OCI-LY7 (cell line): ENCODE results near the gene ITGA2. TPM values are rescaled to one million over a fixed set of nuclear protein-coding genes. Genes with fewer than 3 reads are reported as not detected.

Source experiments
- BruUV-seq: library from RNA; stranded (reverse); fragments of 400-500 nt; replicated peaks from 2 replicates; lab custom pipeline; 2021; lab: Mats Ljungman, UMichigan
- CTCF ChIA-PET: fragments of 300-600 bp; sonication (Branson Sonifier 250); formaldehyde crosslinking; loops from one replicate; lab custom pipeline; 2022; ENCODE audit warnings: antibody characterized with exemption; ENCODE audit not compliant: unreplicated experiment; lab: Charles Lee
- POLR2A ChIA-PET: fragments of 300-600 bp; sonication (Branson Sonifier 250); formaldehyde crosslinking; loops from one replicate; lab custom pipeline; 2022; ENCODE audit warnings: antibody characterized with exemption; lab: Charles Lee
- DNase-seq: peaks from one replicate; pipeline ENCODE4 v3.0.0-alpha.2; 2015; ENCODE audit warnings: low spot score
- H2AFZ ChIP-seq: fragments of 200-600 bp; sonication (generic), shearing (Covaris generic); 2 replicates; pipeline ENCODE4 v1.6.1; 2014; ENCODE audit warnings: mild to moderate bottlenecking, antibody characterized with exemption, low read length, moderate library complexity
- H3K27ac ChIP-seq: fragments of 200-600 bp; sonication (generic); 2 replicates; pipeline ENCODE4 v1.5.1; 2014; ENCODE audit warnings: mixed run types, low read depth, mild to moderate bottlenecking, moderate library complexity, low read length, inconsistent platforms; ENCODE audit not compliant: poor library complexity, severe bottlenecking
- H3K36me3 ChIP-seq: fragments of 200-600 bp; sonication (generic); 2 replicates; pipeline ENCODE4 v1.6.1; 2014; ENCODE audit warnings: mild to moderate bottlenecking, antibody characterized with exemption, low read length, moderate library complexity, mixed read lengths; ENCODE audit not compliant: insufficient read depth
- H3K4me1 ChIP-seq: fragments of 200-600 bp; sonication (generic); 2 replicates; pipeline ENCODE4 v1.5.1; 2014; ENCODE audit warnings: mild to moderate bottlenecking, low read length; ENCODE audit not compliant: insufficient read depth, poor library complexity, severe bottlenecking
- H3K4me2 ChIP-seq: fragments of 200-600 bp; sonication (generic); 2 replicates; pipeline ENCODE4 v1.6.1; 2014; ENCODE audit warnings: mild to moderate bottlenecking, low read length
- H3K4me3 ChIP-seq: fragments of 200-600 bp; sonication (generic); 2 replicates; pipeline ENCODE4 v1.5.1; 2014; ENCODE audit warnings: mild to moderate bottlenecking, low read depth, low read length; ENCODE audit not compliant: poor library complexity, severe bottlenecking
- H3K79me2 ChIP-seq: fragments of 200-600 bp; sonication (generic); 2 replicates; pipeline ENCODE4 v1.6.1; 2016; ENCODE audit warnings: low read depth, mild to moderate bottlenecking, low read length, moderate library complexity, mixed read lengths; ENCODE audit not compliant: insufficient read depth
- H3K9me2 ChIP-seq: fragments of 200-600 bp; sonication (generic); 2 replicates; pipeline ENCODE4 v1.6.1; 2016; ENCODE audit warnings: mild to moderate bottlenecking, low read length, mixed read lengths; ENCODE audit not compliant: insufficient read depth
- H3K9me3 ChIP-seq: fragments of 200-600 bp; sonication (generic); 2 replicates; pipeline ENCODE4 v1.6.1; 2014; ENCODE audit warnings: mild to moderate bottlenecking, mixed run types, low read length, mixed read lengths
- H4K20me1 ChIP-seq: fragments of 200-600 bp; sonication (generic); 2 replicates; pipeline ENCODE4 v1.6.1; 2014; ENCODE audit warnings: mild to moderate bottlenecking, antibody characterized with exemption, low read length, moderate library complexity, mixed read lengths; ENCODE audit not compliant: insufficient read depth
- EZH2phosphoT487 ChIP-seq: fragments of 200-600 bp; sonication (generic); IDR thresholded peaks from 2 replicates; pipeline ENCODE4 v1.6.1; 2018; ENCODE audit warnings: low read depth, borderline replicate concordance, mild to moderate bottlenecking, mixed run types, antibody characterized with exemption, low read length, moderate library complexity, mixed read lengths
- intact Hi-C: fragments of 100-400 bp; cut with micrococcal nuclease; formaldehyde crosslinking; loops from one replicate; pipeline ENCODE4 v1.10.0; 2022; ENCODE audit not compliant: unreplicated experiment
- total RNA-seq, 2 experiments: library from RNA; depleted of rRNA in 1 of 2; stranded (reverse); fragments of >200 nt in 1 of 2; shearing (Covaris generic) in 1 of 2; gene quantifications; 2 replicates each; pipeline ENCODE4 v1.2.3, GENCODE V29; 2014 to 2022
- TF ChIP-seq, protein P1 (sequence below): fragments of 200-600 bp; sonication (generic); conservative IDR thresholded peaks from 2 replicates; pipeline ENCODE4 v1.5.1; 2014; ENCODE audit warnings: mild to moderate bottlenecking, antibody characterized with exemption, low read length, moderate library complexity, mixed read lengths

The ITGA2 gene
- total RNA-seq, 2 experiments from 2014 or later = not detected

DNA sequence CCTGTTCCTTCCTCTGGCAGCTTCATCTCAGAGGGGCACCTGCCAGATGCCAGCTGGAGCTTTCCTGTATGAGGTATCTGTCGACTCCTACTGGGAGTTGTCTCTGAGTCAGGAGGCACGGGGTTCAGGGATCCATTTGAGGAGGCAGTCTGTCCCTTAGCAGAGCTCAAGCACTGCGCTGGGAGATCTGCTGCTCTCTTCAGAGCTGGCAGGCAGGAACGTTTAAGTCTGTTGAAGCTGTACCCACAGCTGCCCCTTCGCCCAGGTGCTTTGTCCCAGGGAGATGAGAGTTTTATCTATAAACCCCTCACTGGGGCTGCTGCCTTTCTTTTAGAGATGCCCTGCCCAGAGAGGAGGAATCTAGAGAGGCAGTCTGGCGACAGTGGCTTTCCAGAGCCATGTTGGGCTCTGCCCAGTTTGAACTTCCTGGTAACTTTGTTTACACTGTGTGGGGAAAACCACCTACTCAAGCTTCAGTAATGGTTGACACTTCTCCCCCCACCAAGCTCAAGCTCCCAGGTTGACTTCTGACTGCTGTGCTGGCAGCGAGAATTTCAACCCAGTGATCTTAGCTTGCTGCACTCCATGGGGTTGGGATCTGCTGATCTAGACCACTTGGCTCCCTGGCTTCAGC, 11.8 kb upstream of the ITGA2 start:
- H3K36me3 ChIP-seq = no peaks in the 10 kb centered on the region
- H2AFZ ChIP-seq = no peak overlapping the region
- intact Hi-C loops = no loop called here
- POLR2A ChIA-PET = interaction anchor here (0.6 to 0.9 kb wide), 3 partner anchors 21 to 185 kb away, joined by 3 to 7 read pairs (median 6); no protein-coding TSS in a partner anchor
- no peak for TF ChIP-seq EZH2phosphoT487
- TF ChIP-seq, protein P1, sequence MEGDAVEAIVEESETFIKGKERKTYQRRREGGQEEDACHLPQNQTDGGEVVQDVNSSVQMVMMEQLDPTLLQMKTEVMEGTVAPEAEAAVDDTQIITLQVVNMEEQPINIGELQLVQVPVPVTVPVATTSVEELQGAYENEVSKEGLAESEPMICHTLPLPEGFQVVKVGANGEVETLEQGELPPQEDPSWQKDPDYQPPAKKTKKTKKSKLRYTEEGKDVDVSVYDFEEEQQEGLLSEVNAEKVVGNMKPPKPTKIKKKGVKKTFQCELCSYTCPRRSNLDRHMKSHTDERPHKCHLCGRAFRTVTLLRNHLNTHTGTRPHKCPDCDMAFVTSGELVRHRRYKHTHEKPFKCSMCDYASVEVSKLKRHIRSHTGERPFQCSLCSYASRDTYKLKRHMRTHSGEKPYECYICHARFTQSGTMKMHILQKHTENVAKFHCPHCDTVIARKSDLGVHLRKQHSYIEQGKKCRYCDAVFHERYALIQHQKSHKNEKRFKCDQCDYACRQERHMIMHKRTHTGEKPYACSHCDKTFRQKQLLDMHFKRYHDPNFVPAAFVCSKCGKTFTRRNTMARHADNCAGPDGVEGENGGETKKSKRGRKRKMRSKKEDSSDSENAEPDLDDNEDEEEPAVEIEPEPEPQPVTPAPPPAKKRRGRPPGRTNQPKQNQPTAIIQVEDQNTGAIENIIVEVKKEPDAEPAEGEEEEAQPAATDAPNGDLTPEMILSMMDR = no peak
- no peak overlapping the region for H3K4me2 ChIP-seq
- no peaks in the 10 kb centered on the region for H3K79me2 ChIP-seq
- CTCF ChIA-PET = no interaction called here
- H3K27ac ChIP-seq = no peak overlapping the region
- no peaks in the 10 kb centered on the region for H3K4me1 ChIP-seq
- no peaks in the 10 kb centered on the region for H3K9me3 ChIP-seq
- no peak for DNase-seq
- no TSS peak for BruUV-seq
- no peaks in the 10 kb centered on the region for H4K20me1 ChIP-seq
- H3K9me2 ChIP-seq = no peaks in the 10 kb centered on the region
- H3K4me3 ChIP-seq = no peak overlapping the region

DNA sequence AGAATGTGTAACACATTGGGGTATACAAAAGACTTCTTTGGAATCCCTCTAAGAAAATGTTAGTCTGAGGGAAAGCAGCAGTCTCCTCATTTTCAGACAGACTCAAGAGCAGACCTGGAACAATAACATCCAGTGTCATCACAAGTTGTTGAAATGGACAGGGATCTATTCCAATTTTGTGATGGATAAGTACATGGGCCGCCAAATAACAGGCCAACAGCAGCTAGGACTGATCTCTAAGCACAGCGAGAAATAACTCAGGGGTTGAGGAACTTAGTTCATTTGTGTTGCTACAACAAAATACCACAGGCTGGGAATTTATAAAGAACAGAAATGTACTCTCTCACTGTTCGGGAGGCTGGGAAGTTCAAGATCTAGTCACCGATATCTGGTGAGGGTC, 7.6 kb upstream of the ITGA2 start:
- Histone ChIP-seq H3K9me3 (no peaks in the 10 kb centered on the region), H3K4me1 (no peaks in the 10 kb centered on the region), H3K27ac (no peak overlapping the region), H3K79me2 (no peaks in the 10 kb centered on the region), H3K4me3 (no peak overlapping the region), H3K36me3 (no peaks in the 10 kb centered on the region), H4K20me1 (no peaks in the 10 kb centered on the region), H2AFZ (no peak overlapping the region), H3K4me2 (no peak overlapping the region), H3K9me2 (no peaks in the 10 kb centered on the region)
- intact Hi-C loops = no loop called here
- no peak for TF ChIP-seq EZH2phosphoT487
- TF ChIP-seq, protein P1 = no peak
- POLR2A ChIA-PET = interaction anchor here (0.6 kb wide), 1 partner anchor 54 kb away, joined by 3 read pairs; no protein-coding TSS in a partner anchor
- CTCF ChIA-PET = no interaction called here
- BruUV-seq = no TSS peak
- DNase-seq = no peak
